ENCODE results near the gene CLDN1.

GRCh38 chr3:190366133-190366532 lies 43.9 kb upstream of the CLDN1 start:
- TF ChIP-seq CTCF (IDR thresholded peaks at IDR 0.05; ENCODE audit: low read length) (no peak), EZH2phosphoT487 (IDR thresholded peaks at IDR 0.05; ENCODE audit: low read length) (no peak)

Data from MM.1S (cell line).